Measurements from ENCODE around the gene C11orf71.

Gene C11orf71

DNA sequence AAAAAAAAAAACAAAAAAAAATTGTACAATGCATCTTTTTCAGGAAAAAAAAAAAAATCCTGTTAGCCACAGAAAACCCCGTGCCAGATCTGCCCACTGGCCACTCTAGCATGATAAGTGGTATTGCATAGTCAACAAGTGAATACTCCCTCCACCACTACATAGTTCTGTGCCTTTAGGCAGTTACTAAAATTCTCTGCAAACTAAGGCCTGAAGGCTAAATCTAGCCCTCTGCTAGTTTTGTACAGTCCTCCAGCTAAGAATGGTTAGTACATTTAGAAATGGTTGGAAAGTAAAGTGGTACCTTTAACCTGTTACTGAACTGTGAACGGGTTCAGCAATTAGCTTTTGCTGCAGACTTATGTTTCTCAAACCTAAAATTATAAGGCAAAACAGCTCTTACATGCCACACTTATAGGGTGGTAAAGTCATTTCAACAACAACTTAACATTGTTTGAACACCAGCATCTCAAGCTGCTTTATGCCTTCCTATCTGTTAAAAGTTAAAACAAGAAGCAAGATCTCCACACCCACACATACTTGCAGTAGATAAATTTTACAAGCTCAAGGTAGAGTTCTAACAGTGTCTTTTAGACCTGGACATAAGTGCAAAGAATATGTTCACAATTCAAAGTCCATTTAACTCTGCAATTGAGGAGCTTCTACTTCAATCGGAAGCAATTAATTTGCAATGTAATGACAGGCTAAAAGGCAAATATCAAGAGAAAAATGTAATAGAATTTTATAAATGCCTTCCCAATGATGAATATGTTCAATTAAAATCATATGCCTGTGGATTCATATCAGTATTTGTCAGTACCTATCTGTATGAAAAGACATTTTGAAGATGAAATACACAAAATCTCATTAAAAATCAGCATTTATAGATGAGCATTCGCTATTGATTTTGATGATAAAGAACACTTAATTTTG lies 7.3 kb downstream of the C11orf71 start:
- no peak for DNase-seq (ENCODE audit: low read depth)
- H3K4me3 ChIP-seq (ENCODE audit: low read depth, low read length) = no peak overlapping the region
- TF ChIP-seq, protein P1, sequence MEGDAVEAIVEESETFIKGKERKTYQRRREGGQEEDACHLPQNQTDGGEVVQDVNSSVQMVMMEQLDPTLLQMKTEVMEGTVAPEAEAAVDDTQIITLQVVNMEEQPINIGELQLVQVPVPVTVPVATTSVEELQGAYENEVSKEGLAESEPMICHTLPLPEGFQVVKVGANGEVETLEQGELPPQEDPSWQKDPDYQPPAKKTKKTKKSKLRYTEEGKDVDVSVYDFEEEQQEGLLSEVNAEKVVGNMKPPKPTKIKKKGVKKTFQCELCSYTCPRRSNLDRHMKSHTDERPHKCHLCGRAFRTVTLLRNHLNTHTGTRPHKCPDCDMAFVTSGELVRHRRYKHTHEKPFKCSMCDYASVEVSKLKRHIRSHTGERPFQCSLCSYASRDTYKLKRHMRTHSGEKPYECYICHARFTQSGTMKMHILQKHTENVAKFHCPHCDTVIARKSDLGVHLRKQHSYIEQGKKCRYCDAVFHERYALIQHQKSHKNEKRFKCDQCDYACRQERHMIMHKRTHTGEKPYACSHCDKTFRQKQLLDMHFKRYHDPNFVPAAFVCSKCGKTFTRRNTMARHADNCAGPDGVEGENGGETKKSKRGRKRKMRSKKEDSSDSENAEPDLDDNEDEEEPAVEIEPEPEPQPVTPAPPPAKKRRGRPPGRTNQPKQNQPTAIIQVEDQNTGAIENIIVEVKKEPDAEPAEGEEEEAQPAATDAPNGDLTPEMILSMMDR (IDR thresholded peaks at IDR 0.05; ENCODE audit: control insufficient read depth, extremely low read depth, insufficient read depth) = no peak

GRCh38 chr11:114386545-114386944 lies 13.8 kb downstream of the C11orf71 start:
- TF ChIP-seq, protein P1 (IDR thresholded peaks at IDR 0.05; ENCODE audit: control insufficient read depth, extremely low read depth, insufficient read depth) = no peak
- no peak for DNase-seq (ENCODE audit: low read depth)
- H3K4me3 ChIP-seq (ENCODE audit: low read depth, low read length) = no peak overlapping the region

GRCh38 chr11:114386131-114386530 lies 14.2 kb downstream of the C11orf71 start:
- no peak overlapping the region for H3K4me3 ChIP-seq (ENCODE audit: low read depth, low read length)
- TF ChIP-seq, protein P1 (IDR thresholded peaks at IDR 0.05; ENCODE audit: control insufficient read depth, extremely low read depth, insufficient read depth) = no peak
- no peak for DNase-seq (ENCODE audit: low read depth)

DNA sequence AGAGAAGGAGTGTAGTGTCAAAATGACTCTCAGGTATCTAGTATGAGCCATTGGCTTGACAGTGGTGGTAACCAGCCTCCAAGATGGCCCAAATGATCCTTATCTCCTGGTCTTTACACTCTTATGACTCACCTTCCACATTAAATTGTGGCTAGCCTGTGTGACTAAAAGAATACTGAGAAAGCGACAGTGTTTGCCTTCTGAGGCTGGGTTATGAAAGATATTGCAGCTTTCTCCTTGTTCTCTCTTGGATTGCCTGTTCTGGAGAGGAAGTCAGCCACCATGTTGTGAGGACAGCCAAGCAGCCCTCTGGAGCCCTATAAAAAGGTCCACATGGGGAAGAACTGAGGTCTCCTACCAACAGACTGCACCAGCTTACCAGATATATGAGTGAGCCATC lies 15.8 kb downstream of the C11orf71 start:
- H3K4me3 ChIP-seq (ENCODE audit: low read depth, low read length) = no peak overlapping the region
- TF ChIP-seq, protein P1 (IDR thresholded peaks at IDR 0.05; ENCODE audit: control insufficient read depth, extremely low read depth, insufficient read depth) = no peak
- no peak for DNase-seq (ENCODE audit: low read depth)

GRCh38 chr11:114382509-114382908 lies 17.8 kb downstream of the C11orf71 start:
- TF ChIP-seq, protein P1 (IDR thresholded peaks at IDR 0.05; ENCODE audit: control insufficient read depth, extremely low read depth, insufficient read depth) = no peak
- H3K4me3 ChIP-seq (ENCODE audit: low read depth, low read length) = no peak overlapping the region
- DNase-seq (ENCODE audit: low read depth) = no peak

DNA sequence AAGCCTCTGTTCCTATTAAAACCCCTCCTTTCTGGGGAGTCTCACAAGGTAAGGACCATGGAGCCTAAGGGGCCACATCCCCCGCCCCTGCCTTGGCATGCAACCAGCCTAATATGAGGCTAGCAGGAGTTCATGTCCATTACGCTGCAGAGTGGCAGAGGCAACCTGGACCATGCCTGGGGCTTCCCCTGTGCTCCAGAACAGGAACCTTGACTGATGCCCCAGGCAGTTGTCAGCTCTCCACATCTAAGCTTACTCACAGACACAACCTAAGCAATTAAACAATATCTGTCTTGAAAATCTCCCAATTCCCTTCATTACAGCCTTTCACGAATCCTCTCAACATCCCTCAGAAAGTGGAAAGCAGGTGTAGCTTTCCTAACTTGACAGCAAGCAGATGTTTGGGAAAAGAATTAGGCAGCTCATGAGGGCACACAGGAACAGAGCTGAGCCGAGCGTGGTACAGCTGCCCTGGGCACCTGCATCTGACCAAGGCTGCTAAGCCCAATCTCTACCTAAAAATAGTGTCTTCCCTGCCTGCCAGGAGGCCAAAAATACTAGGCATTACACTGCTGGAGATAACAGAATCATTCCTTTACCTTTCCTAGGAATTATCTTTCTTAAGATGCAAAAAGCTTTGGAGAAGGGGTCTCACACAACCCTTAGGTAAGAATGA lies 20.8 kb downstream of the C11orf71 start:
- no peak for DNase-seq (ENCODE audit: low read depth)
- H3K4me3 ChIP-seq (ENCODE audit: low read depth, low read length) = no peak overlapping the region
- TF ChIP-seq, protein P1 (IDR thresholded peaks at IDR 0.05; ENCODE audit: control insufficient read depth, extremely low read depth, insufficient read depth) = no peak
